GM20000 (cell line): Measurements from ENCODE around the gene PCGF5.
"Not testable (repeated sequence)": the region's sequence is repeated elsewhere in the genome, so short reads cannot be mapped to it uniquely, and the experiment has no call there.

Experiments used
- DNase-seq: peaks from one replicate; pipeline ENCODE4 v3.0.0; 2012; ENCODE audit warnings: low spot score
- TF ChIP-seq, protein P1 (sequence below): IDR thresholded peaks from 2 replicates; pipeline ENCODE4 v1.5.1; 2012; ENCODE audit warnings: mild to moderate bottlenecking, control low read depth; ENCODE audit errors: extremely low read depth, missing control alignments

PCGF5 gene

DNA sequence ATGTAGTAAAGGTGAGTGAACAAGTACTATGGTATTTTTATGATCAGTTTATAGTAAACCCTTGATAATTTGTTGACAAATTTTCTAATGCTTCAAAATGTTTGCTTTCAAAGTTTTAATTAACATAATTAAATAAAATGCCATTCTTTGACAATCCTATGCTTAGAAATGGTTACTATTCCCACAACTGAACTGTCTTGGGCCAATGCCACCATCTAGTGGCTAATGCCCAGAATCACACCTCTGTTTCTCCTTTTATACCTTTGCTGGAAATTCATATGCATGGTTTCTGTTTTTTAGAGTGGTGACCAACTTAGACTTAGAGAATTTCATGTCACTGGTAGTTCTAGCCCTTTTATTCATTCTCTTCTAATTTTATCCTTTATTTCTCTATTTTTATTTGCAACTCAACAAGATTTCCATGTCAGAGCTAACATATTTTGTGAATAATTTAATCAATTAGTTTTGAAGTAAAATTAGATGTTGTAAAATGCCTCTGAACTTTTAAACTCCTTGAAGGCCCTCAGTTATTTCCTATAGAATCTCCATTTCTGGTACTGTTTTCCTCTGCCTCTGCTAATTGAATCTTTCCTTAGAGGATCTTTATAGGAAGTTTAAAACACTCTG lies 31.1 kb downstream of the PCGF5 start:
- TF ChIP-seq, protein P1, sequence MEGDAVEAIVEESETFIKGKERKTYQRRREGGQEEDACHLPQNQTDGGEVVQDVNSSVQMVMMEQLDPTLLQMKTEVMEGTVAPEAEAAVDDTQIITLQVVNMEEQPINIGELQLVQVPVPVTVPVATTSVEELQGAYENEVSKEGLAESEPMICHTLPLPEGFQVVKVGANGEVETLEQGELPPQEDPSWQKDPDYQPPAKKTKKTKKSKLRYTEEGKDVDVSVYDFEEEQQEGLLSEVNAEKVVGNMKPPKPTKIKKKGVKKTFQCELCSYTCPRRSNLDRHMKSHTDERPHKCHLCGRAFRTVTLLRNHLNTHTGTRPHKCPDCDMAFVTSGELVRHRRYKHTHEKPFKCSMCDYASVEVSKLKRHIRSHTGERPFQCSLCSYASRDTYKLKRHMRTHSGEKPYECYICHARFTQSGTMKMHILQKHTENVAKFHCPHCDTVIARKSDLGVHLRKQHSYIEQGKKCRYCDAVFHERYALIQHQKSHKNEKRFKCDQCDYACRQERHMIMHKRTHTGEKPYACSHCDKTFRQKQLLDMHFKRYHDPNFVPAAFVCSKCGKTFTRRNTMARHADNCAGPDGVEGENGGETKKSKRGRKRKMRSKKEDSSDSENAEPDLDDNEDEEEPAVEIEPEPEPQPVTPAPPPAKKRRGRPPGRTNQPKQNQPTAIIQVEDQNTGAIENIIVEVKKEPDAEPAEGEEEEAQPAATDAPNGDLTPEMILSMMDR, result peak; percentile 67
- peak; percentile 52 for DNase-seq

- DNase-seq, result no peak
- TF ChIP-seq, protein P1, result no peak
These were observed 32.8 kb downstream of the PCGF5 start for GRCh38 chr10:91253300-91253699.

GRCh38 chr10:91257310-91257709 lies 36.8 kb downstream of the PCGF5 start:
- TF ChIP-seq, protein P1, result no peak
- DNase-seq, result no peak

GRCh38 chr10:91260417-91260816 lies 40.0 kb downstream of the PCGF5 start:
- DNase-seq, result not testable (repeated sequence)

GRCh38 chr10:91271886-91272285 lies 51.4 kb downstream of the PCGF5 start:
- DNase-seq, result no peak
- TF ChIP-seq, protein P1, result no peak

GRCh38 chr10:91284486-91285090 lies 64.1 kb downstream of the PCGF5 start:
- TF ChIP-seq, protein P1, result no peak
- no peak for DNase-seq

DNA sequence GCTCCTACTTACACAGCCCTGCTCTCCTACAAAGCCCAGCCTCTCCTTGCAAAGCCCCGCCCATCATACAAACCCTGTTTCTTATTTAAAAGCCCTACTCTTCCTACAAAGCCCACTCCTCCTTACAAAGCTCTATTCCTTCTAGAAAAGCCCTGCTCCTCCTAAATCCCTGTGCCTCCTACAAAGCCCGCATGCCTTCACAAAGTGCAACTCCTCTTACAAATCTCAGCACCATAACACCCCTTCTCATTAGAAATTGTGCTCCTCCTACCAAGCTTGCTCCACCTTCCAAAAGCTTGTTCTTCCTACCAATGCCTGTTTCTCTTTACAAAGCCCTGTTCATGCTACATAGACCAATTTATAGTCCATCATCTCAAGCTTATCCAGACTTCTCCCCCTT lies 66.1 kb downstream of the PCGF5 start:
- TF ChIP-seq, protein P1, result no peak
- DNase-seq, result no peak

- DNase-seq, result no peak
- TF ChIP-seq, protein P1, result no peak
These were observed 66.8 kb downstream of the PCGF5 start for GRCh38 chr10:91287276-91287675.
